GM12801 (cell line): ENCODE data around the gene ADCY5.

Experiments
- TF ChIP-seq, protein P1 (sequence below): IDR thresholded peaks from one replicate; pipeline ENCODE4 v1.5.1; 2011; ENCODE audit warnings: control low read depth; ENCODE audit not compliant: insufficient read length; ENCODE audit errors: extremely low read depth

ADCY5 gene

DNA sequence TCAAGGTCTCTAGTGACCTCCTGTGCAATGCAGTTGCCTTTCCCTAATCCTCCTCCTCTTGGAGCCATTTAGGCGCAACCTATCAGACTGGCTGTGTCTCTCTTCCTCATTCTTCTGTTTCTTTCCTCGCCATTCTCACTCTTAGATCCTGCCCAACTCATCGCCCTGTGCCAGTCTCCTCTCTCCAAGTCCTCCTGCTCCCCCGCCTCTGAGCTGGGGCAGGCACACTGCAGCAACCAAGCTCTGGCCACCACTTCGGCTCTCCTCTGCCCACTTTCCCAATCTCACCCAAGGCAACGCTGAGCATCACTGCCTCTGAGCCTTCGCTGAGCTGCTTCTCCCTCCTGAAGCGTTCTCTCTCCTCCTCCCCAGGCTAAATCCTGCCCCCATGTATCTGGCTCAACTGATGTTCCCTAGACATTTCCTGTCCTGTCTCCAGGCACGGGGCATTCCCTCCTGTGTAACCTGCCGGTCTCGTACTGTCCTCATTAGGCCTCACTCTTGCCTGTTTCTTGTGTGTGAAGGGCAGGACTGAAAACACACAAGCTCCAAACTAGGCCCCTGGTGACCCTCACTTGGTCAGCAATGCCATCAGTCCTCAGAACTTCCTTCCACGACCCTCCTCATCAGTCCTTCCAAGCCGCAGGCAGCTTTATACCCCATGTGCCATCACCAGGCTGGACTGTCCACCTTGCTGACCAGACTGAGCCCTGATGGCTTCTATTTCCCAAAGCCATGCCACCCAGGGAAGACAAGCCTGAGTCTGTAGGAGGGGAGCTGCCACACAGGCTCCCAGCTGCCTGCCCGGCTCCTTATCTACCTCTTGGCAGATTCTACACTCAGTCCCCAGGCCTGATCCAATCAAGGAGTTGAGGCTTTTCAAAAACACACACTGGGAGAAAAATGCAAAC, 161.6 kb downstream of the ADCY5 start:
- TF ChIP-seq, protein P1, sequence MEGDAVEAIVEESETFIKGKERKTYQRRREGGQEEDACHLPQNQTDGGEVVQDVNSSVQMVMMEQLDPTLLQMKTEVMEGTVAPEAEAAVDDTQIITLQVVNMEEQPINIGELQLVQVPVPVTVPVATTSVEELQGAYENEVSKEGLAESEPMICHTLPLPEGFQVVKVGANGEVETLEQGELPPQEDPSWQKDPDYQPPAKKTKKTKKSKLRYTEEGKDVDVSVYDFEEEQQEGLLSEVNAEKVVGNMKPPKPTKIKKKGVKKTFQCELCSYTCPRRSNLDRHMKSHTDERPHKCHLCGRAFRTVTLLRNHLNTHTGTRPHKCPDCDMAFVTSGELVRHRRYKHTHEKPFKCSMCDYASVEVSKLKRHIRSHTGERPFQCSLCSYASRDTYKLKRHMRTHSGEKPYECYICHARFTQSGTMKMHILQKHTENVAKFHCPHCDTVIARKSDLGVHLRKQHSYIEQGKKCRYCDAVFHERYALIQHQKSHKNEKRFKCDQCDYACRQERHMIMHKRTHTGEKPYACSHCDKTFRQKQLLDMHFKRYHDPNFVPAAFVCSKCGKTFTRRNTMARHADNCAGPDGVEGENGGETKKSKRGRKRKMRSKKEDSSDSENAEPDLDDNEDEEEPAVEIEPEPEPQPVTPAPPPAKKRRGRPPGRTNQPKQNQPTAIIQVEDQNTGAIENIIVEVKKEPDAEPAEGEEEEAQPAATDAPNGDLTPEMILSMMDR: no peak

DNA sequence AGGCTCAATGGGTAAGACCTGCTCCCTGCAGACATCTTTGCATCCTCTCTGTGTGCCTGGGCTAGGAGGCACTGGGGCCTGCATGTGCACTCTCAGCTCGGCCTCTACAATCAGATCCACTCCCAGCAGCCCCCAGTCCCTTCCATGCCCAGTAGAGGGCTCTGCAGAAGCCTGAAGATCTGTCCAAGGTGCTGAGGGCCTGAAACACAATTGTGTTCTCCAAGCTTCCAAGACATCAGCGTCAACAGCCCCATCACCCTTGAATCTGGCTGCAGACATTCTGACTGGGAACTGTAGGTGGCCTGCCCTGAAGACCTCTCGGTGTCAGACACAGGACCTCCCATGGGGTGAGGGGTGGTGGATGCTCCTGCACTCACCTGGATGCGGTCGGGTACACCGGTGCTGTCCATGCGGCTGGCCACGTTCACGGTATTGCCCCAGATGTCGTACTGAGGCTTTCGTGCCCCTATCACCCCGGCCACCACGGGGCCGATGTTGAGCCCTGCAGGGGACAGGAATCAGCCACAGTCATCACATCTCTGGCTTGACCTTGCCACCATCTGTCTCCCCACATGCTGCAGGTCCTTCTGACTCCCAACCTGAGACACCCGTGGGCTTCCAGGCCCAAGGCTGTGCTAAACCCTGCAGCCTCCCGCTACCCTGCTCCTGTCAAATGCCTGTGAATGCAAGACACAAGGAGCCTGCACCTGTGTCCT, 162.4 kb downstream of the ADCY5 start:
- TF ChIP-seq, protein P1: peak; percentile 3

DNA sequence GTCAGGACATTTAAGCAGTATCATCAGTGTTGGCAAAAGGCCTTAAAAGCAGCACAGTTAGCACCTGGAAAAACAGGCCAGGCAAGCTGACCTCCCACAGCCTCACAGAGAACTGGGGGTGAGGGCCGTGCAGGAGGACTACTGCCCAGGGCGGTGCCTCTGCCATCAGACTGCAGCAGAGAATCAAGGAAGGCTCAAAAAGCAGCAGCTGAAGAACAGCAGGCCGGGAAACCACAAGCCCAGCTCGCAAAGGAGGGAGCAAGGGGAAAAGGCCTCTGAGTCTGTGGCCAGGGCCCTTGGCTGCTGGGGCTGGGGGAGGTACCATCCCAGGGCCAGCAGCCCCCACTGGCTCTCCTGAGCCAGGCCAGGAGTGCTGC, 163.0 kb downstream of the ADCY5 start:
- TF ChIP-seq, protein P1: no peak

DNA sequence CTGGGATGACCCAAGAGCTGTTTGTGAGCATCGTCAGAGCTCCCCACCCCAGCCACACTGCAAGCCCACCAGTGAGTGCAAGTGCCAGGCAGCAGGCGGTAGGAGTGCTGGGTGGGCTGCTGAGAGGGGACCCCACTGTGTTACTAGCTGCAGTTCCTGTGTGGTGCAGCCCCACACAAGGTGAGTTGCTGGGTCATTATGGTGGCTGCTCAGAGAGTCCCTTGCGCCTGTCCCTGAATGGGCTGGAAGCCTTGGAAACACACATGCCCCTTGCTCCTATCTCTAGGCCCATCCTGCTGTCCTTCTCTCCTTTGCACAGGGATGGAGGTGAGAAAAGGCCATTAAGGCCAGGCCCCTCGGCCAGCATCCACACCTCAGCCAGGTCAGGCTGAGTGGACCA, 163.4 kb downstream of the ADCY5 start:
- TF ChIP-seq, protein P1: no peak

DNA sequence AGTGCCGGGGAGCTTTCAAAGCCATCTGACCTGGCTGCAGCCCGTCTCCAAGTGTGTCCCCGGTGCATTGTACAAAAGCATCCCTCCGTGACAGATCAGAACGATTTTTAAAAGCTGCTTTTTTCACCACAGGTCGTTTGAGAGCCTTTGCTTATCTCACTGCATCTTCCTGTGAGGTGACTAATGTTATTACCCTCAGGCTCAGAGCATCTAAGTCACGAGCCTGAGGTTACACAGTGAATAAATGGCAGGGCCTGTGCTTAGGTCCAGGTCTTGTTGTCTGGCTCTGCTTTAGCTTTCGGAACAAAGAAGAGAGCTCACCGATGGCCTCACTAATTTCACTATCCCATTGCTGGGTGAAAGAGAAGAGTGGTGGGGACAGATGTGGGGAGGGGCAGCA, 163.8 kb downstream of the ADCY5 start:
- TF ChIP-seq, protein P1: no peak

DNA sequence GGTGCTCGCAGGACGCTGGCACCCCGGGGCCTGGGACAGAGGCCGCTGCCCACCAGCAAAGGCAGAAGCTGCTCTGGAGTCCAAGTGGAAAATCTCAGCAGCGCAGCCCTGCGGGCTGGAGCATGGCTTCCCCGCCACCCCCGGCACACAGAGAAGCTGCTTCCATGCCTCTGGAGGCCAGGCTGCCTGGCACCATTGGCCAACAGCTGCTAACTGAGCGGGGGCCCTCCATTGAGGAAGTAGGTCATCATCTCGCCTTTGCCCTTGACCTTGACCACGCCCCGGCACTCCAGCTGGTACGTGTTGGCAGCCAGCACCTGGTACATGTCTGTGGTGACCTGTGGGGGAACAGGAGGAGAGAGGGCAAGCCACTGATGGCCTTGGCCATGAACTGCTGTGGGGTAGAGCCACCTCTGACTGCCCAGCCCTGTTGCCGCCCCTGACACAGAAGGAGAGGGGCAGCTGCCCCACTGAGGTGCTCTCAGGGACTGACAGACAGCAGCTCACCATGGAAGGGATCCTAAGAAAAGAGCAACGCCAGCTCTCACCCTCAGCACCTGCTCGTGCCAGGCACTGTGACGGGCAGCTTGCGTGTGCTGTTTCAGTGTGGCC, 164.4 kb downstream of the ADCY5 start:
- TF ChIP-seq, protein P1: no peak
